Right ventricle myocardium inferior (tissue), 1 donor: ENCODE data around the gene NEU4. TPM values are rescaled to one million over a fixed set of nuclear protein-coding genes. Genes with fewer than 3 reads are reported as not detected.
"Not testable (repeated sequence)": the region's sequence is repeated elsewhere in the genome, so short reads cannot be mapped to it uniquely, and the experiment has no call there.

Experiments
- ATAC-seq: fragments of 200-7000 bp; cut with Tn5 transposase; one replicate; pipeline ENCODE4 v1.9.1; 2020; ENCODE audit warnings: mild to moderate bottlenecking, moderate library complexity
- DNase-seq: peaks from one replicate; pipeline ENCODE4 v3.0.0; 2021; ENCODE audit errors: missing footprints
- intact Hi-C: fragments of 100-400 bp; cut with DNase I; formaldehyde crosslinking; loops from one replicate; pipeline ENCODE4 v1.11.0; 2022
- total RNA-seq: library from RNA; stranded (reverse); fragmentation: NEBNext Ultra II Directional; extraction: Animal tissue kit (Norgen Biotek cat#: 25700); gene quantifications from one replicate; pipeline ENCODE4 v1.2.1, GENCODE V29; 2021
- donor health status: DM: no; HTN: yes; CAD: no; lungs with severe emphysema.

The NEU4 gene
- total RNA-seq, 1 donor from 2014 or later, result 0.30 TPM

GRCh38 chr2:241796610-241797138 is 12.3 kb upstream of the NEU4 start:
- intact Hi-C loops, result no loop called here
- ATAC-seq, result no peak
- peak; percentile 66 for DNase-seq

- no peak for ATAC-seq
- intact Hi-C loops, result no loop called here
These were observed 11.4 kb upstream of the NEU4 start for GRCh38 chr2:241797441-241798080.

GRCh38 chr2:241798081-241798630 is 10.8 kb upstream of the NEU4 start:
- DNase-seq (no peak), ATAC-seq (no peak)
- intact Hi-C loops, result no loop called here

More at GRCh38 chr2:241797441-241798080, 11.4 kb upstream of the NEU4 start:
- DNase-seq, result peak; percentile 62

GRCh38 chr2:241798631-241799521 is 10.1 kb upstream of the NEU4 start:
- DNase-seq, result peak; percentile 56
- intact Hi-C loops, result no loop called here
- no peak for ATAC-seq

GRCh38 chr2:241799522-241800197 is 9.3 kb upstream of the NEU4 start:
- DNase-seq (no peak), ATAC-seq (no peak)
- intact Hi-C loops, result no loop called here

- intact Hi-C loops, ATAC-seq: not testable (repeated sequence)
- DNase-seq, result peak; percentile 53
These were observed 8.6 kb upstream of the NEU4 start for GRCh38 chr2:241800198-241800903.

GRCh38 chr2:241801611-241802420 is 7.2 kb upstream of the NEU4 start:
- peak; percentile 67 for DNase-seq
- intact Hi-C loops, result no loop called here
- no peak for ATAC-seq

- ATAC-seq (peak; percentile 15), DNase-seq (no peak)
- intact Hi-C loops, result no loop called here
These were observed 6.3 kb upstream of the NEU4 start for GRCh38 chr2:241802421-241803318.

GRCh38 chr2:241803387-241804325 is 5.3 kb upstream of the NEU4 start:
- peak; percentile 68 for DNase-seq
- intact Hi-C loops, result no loop called here
- ATAC-seq, result peak; percentile 58

GRCh38 chr2:241804326-241805229 is 4.4 kb upstream of the NEU4 start:
- DNase-seq (no peak), ATAC-seq (no peak)
- intact Hi-C loops, result no loop called here

GRCh38 chr2:241806217-241806616 is 2.8 kb upstream of the NEU4 start:
- intact Hi-C loops, ATAC-seq: not testable (repeated sequence)

GRCh38 chr2:241808051-241808720 is 807 bp upstream of the NEU4 start:
- intact Hi-C loops, result no loop called here
- DNase-seq, result no peak
- no peak for ATAC-seq

More at GRCh38 chr2:241806217-241806616, 2.8 kb upstream of the NEU4 start:
- DNase-seq, result not testable (repeated sequence)

GRCh38 chr2:241809383-241810306 is 652 bp downstream of the NEU4 start:
- DNase-seq (peak; percentile 60), ATAC-seq (no peak)
- intact Hi-C loops, result no loop called here
